HUES48 (cell line): ENCODE results near the gene ENOX1.
A peak's percentile ranks its signal among the peaks of the same experiment; 100 is the strongest.
"Not testable (repeated sequence)": the region's sequence is repeated elsewhere in the genome, so short reads cannot be mapped to it uniquely, and the experiment has no call there.

Experiments used
- H3K27ac ChIP-seq: one replicate; pipeline ENCODE4 v1.7.0; 2013; ENCODE audit warnings: low read depth, low read length, inconsistent platforms
- H3K27me3 ChIP-seq: 2 replicates; pipeline ENCODE4 v1.6.1; 2013; ENCODE audit warnings: mild to moderate bottlenecking, low read length; ENCODE audit not compliant: control insufficient read depth, insufficient read depth
- H3K36me3 ChIP-seq: 2 replicates; pipeline ENCODE4 v1.6.1; 2013; ENCODE audit warnings: low read length; ENCODE audit not compliant: control insufficient read depth, insufficient read depth
- H3K4me1 ChIP-seq: 2 replicates; pipeline ENCODE4 v1.6.1; 2013; ENCODE audit warnings: mild to moderate bottlenecking, low read length; ENCODE audit not compliant: control insufficient read depth, insufficient read depth
- H3K4me3 ChIP-seq: 2 replicates; pipeline ENCODE4 v1.5.1; 2013; ENCODE audit warnings: mild to moderate bottlenecking, low read depth, low read length
- H3K9ac ChIP-seq: 2 replicates; pipeline ENCODE4 v1.6.1; 2013; ENCODE audit warnings: mild to moderate bottlenecking, low read depth, low read length, moderate library complexity
- H3K9me3 ChIP-seq: 2 replicates; pipeline ENCODE4 v1.6.1; 2013; ENCODE audit warnings: low read length; ENCODE audit not compliant: control insufficient read depth, insufficient read depth

Gene ENOX1

GRCh38 chr13:43786766-43787517 is at the start of gene ENOX1:
Gene ENOX1, minus strand, starts transcription at chr13:43786972.
- no peak within 1 kb of the TSS for H3K27ac ChIP-seq

GRCh38 chr13:43835701-43836100 is 48.9 kb upstream of the ENOX1 start:
- H3K4me3 ChIP-seq, result no peak overlapping the region
- H3K27me3 ChIP-seq, result no peaks in the 10 kb centered on the region
- H3K36me3 ChIP-seq, result no peaks in the 10 kb centered on the region
- no peak overlapping the region for H3K9ac ChIP-seq
- no peak overlapping the region for H3K27ac ChIP-seq
- no peaks in the 10 kb centered on the region for H3K4me1 ChIP-seq
- H3K9me3 ChIP-seq, result no peaks in the 10 kb centered on the region

More at GRCh38 chr13:43786766-43787517, at the start of gene ENOX1:
- no peaks in the 10 kb centered on the region for H3K9me3 ChIP-seq
- H3K4me3 ChIP-seq, result peak within 1 kb of the TSS; percentile 68
- H3K27me3 ChIP-seq, result peaks cover 75% of the 10 kb centered on the region
- H3K9ac ChIP-seq, result 0 out of 2 replicates have a peak within 1 kb of the TSS, but pooled peaks have one; percentile 4
- no peaks in the 10 kb centered on the region for H3K36me3 ChIP-seq
- H3K4me1 ChIP-seq, result peaks cover 15% of the 10 kb centered on the region

- Histone ChIP-seq H3K4me1 (no peaks in the 10 kb centered on the region), H3K36me3 (no peaks in the 10 kb centered on the region), H3K27ac (no peak overlapping the region), H3K9ac (no peak overlapping the region), H3K27me3 (no peaks in the 10 kb centered on the region), H3K9me3 (no peaks in the 10 kb centered on the region), H3K4me3 (no peak overlapping the region)
Measured at GRCh38 chr13:43831088-43831487, 44.3 kb upstream of the ENOX1 start.

- Histone ChIP-seq H3K27me3 (no peaks in the 10 kb centered on the region), H3K4me1 (no peaks in the 10 kb centered on the region), H3K9me3 (no peaks in the 10 kb centered on the region), H3K36me3 (no peaks in the 10 kb centered on the region), H3K27ac (no peak overlapping the region), H3K4me3 (no peak overlapping the region), H3K9ac (no peak overlapping the region)
Measured at GRCh38 chr13:43830497-43830881, 43.7 kb upstream of the ENOX1 start.

- H3K9me3 ChIP-seq, H3K4me1 ChIP-seq, H3K27ac ChIP-seq, H3K36me3 ChIP-seq, H3K9ac ChIP-seq, H3K4me3 ChIP-seq, H3K27me3 ChIP-seq: not testable (repeated sequence)
Measured at GRCh38 chr13:43824656-43825055, 37.9 kb upstream of the ENOX1 start.

- Histone ChIP-seq H3K27me3 (no peaks in the 10 kb centered on the region), H3K9me3 (no peaks in the 10 kb centered on the region), H3K9ac (no peak overlapping the region), H3K4me1 (no peaks in the 10 kb centered on the region), H3K27ac (no peak overlapping the region), H3K36me3 (no peaks in the 10 kb centered on the region), H3K4me3 (no peak overlapping the region)
Measured at GRCh38 chr13:43822969-43823368, 36.2 kb upstream of the ENOX1 start.

GRCh38 chr13:43816401-43816889 is 29.7 kb upstream of the ENOX1 start:
- Histone ChIP-seq H3K9me3 (no peaks in the 10 kb centered on the region), H3K27ac (no peak overlapping the region), H3K4me1 (no peaks in the 10 kb centered on the region), H3K36me3 (no peaks in the 10 kb centered on the region), H3K27me3 (no peaks in the 10 kb centered on the region), H3K9ac (no peak overlapping the region), H3K4me3 (no peak overlapping the region)

- H3K9me3 ChIP-seq, result no peaks in the 10 kb centered on the region
- H3K4me3 ChIP-seq, result no peak overlapping the region
- H3K9ac ChIP-seq, result no peak overlapping the region
- H3K4me1 ChIP-seq, result no peaks in the 10 kb centered on the region
- no peaks in the 10 kb centered on the region for H3K36me3 ChIP-seq
- no peaks in the 10 kb centered on the region for H3K27me3 ChIP-seq
- no peak overlapping the region for H3K27ac ChIP-seq
Measured at GRCh38 chr13:43815204-43815603, 28.4 kb upstream of the ENOX1 start.

GRCh38 chr13:43808676-43809075 is 21.9 kb upstream of the ENOX1 start:
- Histone ChIP-seq H3K36me3 (no peaks in the 10 kb centered on the region), H3K4me3 (no peak overlapping the region), H3K9me3 (no peaks in the 10 kb centered on the region), H3K27ac (no peak overlapping the region), H3K9ac (no peak overlapping the region), H3K27me3 (no peaks in the 10 kb centered on the region), H3K4me1 (peaks cover 25% of the 10 kb centered on the region)

- Histone ChIP-seq H3K4me1 (peaks cover 25% of the 10 kb centered on the region), H3K9ac (0 out of 2 replicates have a peak overlapping the region, but pooled peaks have one; percentile 37), H3K36me3 (no peaks in the 10 kb centered on the region), H3K9me3 (no peaks in the 10 kb centered on the region), H3K27me3 (no peaks in the 10 kb centered on the region), H3K4me3 (no peak overlapping the region), H3K27ac (peak overlapping the region; percentile 78)
Measured at GRCh38 chr13:43805681-43806128, 18.9 kb upstream of the ENOX1 start.

- H3K4me1 ChIP-seq, result peaks cover 25% of the 10 kb centered on the region
- no peaks in the 10 kb centered on the region for H3K9me3 ChIP-seq
- no peaks in the 10 kb centered on the region for H3K27me3 ChIP-seq
- H3K9ac ChIP-seq, result no peak overlapping the region
- H3K27ac ChIP-seq, result peak overlapping the region; percentile 50
- H3K36me3 ChIP-seq, result no peaks in the 10 kb centered on the region
- no peak overlapping the region for H3K4me3 ChIP-seq
Measured at GRCh38 chr13:43805071-43805468, 18.3 kb upstream of the ENOX1 start.
